ENCODE results near the gene CFTR. TPM values are rescaled to one million over a fixed set of nuclear protein-coding genes. Genes with fewer than 3 reads are reported as not detected.

CFTR gene
- total and polyA plus RNA-seq, 10 of the 15 experiments (the other 5 are each of a cell fraction or from before 2014, with no cell fraction given): 0.02 to 2.3 (median 0.21) TPM; not detected in 1

DNA sequence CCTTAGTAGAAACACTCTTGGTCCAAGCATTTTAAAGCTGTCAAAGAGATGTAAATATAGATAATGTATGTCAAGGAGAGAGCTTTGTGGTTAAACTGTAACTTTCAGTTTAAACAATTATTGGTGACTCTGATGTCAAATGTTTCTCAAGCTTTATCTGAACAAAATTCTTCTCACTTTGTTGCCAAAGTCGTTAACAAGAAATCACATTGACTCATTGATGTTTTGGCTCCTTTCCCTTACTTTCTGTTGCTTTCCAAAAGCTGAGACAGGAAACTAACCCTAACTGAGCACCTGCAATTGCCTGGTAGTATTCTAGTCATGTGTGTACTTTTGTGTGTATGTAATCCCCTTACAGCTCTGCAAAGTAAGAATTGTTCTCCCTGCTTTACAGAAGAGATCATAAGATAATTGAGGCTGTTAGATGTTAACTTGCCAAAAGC is 108.5 kb downstream of the CFTR start (continued):
- TF ChIP-seq TCF7 (IDR thresholded peaks at IDR 0.05; ENCODE audit: borderline replicate concordance) (no peak), IKZF1 (conservative IDR thresholded peaks at IDR 0.05) (peak; percentile 90), SKIL (IDR thresholded peaks at IDR 0.05; ENCODE audit: low read depth, poor library complexity, severe bottlenecking) (peak; percentile 77), EP300 (IDR thresholded peaks at IDR 0.05; ENCODE audit: borderline replicate concordance in 1 of 2, control insufficient read depth in 1 of 2, low read depth in 2 of 2, low read length in 2 of 2) (peak; percentile 90 to 98), ZSCAN29 (IDR thresholded peaks at IDR 0.05) (no peak), SMAD1 (IDR thresholded peaks at IDR 0.05; ENCODE audit: low read depth, partially characterized antibody) (peak; percentile 55), SMC3 (IDR thresholded peaks at IDR 0.05; ENCODE audit: borderline replicate concordance, low read length) (no peak), MAX (IDR thresholded peaks at IDR 0.05; ENCODE audit: low read depth, low read length) (no peak), SIN3A (IDR thresholded peaks at IDR 0.05; ENCODE audit: low read depth, low read length) (no peak), ZZZ3 (IDR thresholded peaks at IDR 0.05; ENCODE audit: control insufficient read depth, insufficient read length, low read depth) (no peak), TBL1XR1 (IDR thresholded peaks at IDR 0.05; ENCODE audit: low read depth, low read length) (no peak), JUND (IDR thresholded peaks at IDR 0.05; ENCODE audit: low read depth, low read length) (no peak), LARP7 (IDR thresholded peaks at IDR 0.05) (no peak; the same call in 1 of the 2 replicates), RCOR1 (conservative IDR thresholded peaks at IDR 0.05; ENCODE audit: low read depth, low read length) (no peak), SMARCA5 (IDR thresholded peaks at IDR 0.05) (peak; percentile 78; the same call in 1 of the 2 replicates), SMAD5 (IDR thresholded peaks at IDR 0.05; ENCODE audit: low read depth) (no peak)
- TF ChIP-seq, protein P1, sequence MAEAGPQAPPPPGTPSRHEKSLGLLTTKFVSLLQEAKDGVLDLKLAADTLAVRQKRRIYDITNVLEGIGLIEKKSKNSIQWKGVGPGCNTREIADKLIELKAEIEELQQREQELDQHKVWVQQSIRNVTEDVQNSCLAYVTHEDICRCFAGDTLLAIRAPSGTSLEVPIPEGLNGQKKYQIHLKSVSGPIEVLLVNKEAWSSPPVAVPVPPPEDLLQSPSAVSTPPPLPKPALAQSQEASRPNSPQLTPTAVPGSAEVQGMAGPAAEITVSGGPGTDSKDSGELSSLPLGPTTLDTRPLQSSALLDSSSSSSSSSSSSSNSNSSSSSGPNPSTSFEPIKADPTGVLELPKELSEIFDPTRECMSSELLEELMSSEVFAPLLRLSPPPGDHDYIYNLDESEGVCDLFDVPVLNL (IDR thresholded peaks at IDR 0.05; ENCODE audit: low read depth, low read length): no peak
- TF ChIP-seq, protein P2, sequence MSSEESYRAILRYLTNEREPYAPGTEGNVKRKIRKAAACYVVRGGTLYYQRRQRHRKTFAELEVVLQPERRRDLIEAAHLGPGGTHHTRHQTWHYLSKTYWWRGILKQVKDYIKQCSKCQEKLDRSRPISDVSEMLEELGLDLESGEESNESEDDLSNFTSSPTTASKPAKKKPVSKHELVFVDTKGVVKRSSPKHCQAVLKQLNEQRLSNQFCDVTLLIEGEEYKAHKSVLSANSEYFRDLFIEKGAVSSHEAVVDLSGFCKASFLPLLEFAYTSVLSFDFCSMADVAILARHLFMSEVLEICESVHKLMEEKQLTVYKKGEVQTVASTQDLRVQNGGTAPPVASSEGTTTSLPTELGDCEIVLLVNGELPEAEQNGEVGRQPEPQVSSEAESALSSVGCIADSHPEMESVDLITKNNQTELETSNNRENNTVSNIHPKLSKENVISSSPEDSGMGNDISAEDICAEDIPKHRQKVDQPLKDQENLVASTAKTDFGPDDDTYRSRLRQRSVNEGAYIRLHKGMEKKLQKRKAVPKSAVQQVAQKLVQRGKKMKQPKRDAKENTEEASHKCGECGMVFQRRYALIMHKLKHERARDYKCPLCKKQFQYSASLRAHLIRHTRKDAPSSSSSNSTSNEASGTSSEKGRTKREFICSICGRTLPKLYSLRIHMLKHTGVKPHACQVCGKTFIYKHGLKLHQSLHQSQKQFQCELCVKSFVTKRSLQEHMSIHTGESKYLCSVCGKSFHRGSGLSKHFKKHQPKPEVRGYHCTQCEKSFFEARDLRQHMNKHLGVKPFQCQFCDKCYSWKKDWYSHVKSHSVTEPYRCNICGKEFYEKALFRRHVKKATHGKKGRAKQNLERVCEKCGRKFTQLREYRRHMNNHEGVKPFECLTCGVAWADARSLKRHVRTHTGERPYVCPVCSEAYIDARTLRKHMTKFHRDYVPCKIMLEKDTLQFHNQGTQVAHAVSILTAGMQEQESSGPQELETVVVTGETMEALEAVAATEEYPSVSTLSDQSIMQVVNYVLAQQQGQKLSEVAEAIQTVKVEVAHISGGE (CRISPR knock-in tag; IDR thresholded peaks at IDR 0.05): no peak
- TF ChIP-seq, protein P3, sequence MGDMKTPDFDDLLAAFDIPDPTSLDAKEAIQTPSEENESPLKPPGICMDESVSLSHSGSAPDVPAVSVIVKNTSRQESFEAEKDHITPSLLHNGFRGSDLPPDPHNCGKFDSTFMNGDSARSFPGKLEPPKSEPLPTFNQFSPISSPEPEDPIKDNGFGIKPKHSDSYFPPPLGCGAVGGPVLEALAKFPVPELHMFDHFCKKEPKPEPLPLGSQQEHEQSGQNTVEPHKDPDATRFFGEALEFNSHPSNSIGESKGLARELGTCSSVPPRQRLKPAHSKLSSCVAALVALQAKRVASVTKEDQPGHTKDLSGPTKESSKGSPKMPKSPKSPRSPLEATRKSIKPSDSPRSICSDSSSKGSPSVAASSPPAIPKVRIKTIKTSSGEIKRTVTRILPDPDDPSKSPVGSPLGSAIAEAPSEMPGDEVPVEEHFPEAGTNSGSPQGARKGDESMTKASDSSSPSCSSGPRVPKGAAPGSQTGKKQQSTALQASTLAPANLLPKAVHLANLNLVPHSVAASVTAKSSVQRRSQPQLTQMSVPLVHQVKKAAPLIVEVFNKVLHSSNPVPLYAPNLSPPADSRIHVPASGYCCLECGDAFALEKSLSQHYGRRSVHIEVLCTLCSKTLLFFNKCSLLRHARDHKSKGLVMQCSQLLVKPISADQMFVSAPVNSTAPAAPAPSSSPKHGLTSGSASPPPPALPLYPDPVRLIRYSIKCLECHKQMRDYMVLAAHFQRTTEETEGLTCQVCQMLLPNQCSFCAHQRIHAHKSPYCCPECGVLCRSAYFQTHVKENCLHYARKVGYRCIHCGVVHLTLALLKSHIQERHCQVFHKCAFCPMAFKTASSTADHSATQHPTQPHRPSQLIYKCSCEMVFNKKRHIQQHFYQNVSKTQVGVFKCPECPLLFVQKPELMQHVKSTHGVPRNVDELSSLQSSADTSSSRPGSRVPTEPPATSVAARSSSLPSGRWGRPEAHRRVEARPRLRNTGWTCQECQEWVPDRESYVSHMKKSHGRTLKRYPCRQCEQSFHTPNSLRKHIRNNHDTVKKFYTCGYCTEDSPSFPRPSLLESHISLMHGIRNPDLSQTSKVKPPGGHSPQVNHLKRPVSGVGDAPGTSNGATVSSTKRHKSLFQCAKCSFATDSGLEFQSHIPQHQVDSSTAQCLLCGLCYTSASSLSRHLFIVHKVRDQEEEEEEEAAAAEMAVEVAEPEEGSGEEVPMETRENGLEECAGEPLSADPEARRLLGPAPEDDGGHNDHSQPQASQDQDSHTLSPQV (IDR thresholded peaks at IDR 0.05): 0 out of 2 replicates have a peak, but pooled peaks have one; percentile 25

All from GM12878 (cell line).